ENCODE data around the gene GMIP. TPM values are rescaled to one million over a fixed set of nuclear protein-coding genes. Genes with fewer than 3 reads are reported as not detected.

The GMIP gene
- total and polyA plus RNA-seq, 2 of the 13 experiments (the other 11 are each of a cell fraction or from before 2014, with no cell fraction given): 1.5 to 1.8 TPM

- TF ChIP-seq, protein P1, sequence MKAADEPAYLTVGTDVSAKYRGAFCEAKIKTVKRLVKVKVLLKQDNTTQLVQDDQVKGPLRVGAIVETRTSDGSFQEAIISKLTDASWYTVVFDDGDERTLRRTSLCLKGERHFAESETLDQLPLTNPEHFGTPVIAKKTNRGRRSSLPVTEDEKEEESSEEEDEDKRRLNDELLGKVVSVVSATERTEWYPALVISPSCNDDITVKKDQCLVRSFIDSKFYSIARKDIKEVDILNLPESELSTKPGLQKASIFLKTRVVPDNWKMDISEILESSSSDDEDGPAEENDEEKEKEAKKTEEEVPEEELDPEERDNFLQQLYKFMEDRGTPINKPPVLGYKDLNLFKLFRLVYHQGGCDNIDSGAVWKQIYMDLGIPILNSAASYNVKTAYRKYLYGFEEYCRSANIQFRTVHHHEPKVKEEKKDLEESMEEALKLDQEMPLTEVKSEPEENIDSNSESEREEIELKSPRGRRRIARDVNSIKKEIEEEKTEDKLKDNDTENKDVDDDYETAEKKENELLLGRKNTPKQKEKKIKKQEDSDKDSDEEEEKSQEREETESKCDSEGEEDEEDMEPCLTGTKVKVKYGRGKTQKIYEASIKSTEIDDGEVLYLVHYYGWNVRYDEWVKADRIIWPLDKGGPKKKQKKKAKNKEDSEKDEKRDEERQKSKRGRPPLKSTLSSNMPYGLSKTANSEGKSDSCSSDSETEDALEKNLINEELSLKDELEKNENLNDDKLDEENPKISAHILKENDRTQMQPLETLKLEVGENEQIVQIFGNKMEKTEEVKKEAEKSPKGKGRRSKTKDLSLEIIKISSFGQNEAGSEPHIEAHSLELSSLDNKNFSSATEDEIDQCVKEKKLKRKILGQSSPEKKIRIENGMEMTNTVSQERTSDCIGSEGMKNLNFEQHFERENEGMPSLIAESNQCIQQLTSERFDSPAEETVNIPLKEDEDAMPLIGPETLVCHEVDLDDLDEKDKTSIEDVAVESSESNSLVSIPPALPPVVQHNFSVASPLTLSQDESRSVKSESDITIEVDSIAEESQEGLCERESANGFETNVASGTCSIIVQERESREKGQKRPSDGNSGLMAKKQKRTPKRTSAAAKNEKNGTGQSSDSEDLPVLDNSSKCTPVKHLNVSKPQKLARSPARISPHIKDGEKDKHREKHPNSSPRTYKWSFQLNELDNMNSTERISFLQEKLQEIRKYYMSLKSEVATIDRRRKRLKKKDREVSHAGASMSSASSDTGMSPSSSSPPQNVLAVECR (CRISPR knock-in tag; IDR thresholded peaks at IDR 0.05; ENCODE audit: borderline replicate concordance): peak; percentile 78; the same call in 1 of the 2 replicates
- TF ChIP-seq ZNF549 (CRISPR knock-in tag; IDR thresholded peaks at IDR 0.05) (no peak), ZSCAN20 (CRISPR knock-in tag; IDR thresholded peaks at IDR 0.05; ENCODE audit: borderline replicate concordance) (no peak), ZNF761 (CRISPR knock-in tag; conservative IDR thresholded peaks at IDR 0.05) (no peak), KAT2B (IDR thresholded peaks at IDR 0.05; ENCODE audit: borderline replicate concordance, low read depth, low read length) (no peak), SATB2 (CRISPR knock-in tag; IDR thresholded peaks at IDR 0.05) (peak; percentile 55; the same call in 1 of the 2 replicates), HNRNPL (IDR thresholded peaks at IDR 0.05; ENCODE audit: low read depth, low read length) (peak; percentile 60; the same call in 1 of the 2 replicates), ZNF333 (CRISPR knock-in tag; IDR thresholded peaks at IDR 0.05; ENCODE audit: borderline replicate concordance) (no peak), ZBTB20 (CRISPR knock-in tag; IDR thresholded peaks at IDR 0.05; ENCODE audit: borderline replicate concordance, low read depth) (no peak), MXD3 (CRISPR knock-in tag; IDR thresholded peaks at IDR 0.05) (peak; percentile 77), ELF1 (CRISPR knock-in tag; IDR thresholded peaks at IDR 0.05) (peak; percentile 97), ZNF558 (CRISPR knock-in tag; IDR thresholded peaks at IDR 0.05; ENCODE audit: borderline replicate concordance) (no peak; the same call in 1 of the 2 replicates), PHF5A (CRISPR knock-in tag; IDR thresholded peaks at IDR 0.05; ENCODE audit: low read depth, unreplicated experiment) (no peak), JUND (CRISPR knock-in tag; IDR thresholded peaks at IDR 0.05) (no peak), FOSL1 (CRISPR knock-in tag; IDR thresholded peaks at IDR 0.05; ENCODE audit: borderline replicate concordance) (no peak), ZNF879 (CRISPR knock-in tag; IDR thresholded peaks at IDR 0.05) (no peak), NR3C1 (CRISPR knock-in tag; IDR thresholded peaks at IDR 0.05) (no peak), ZFP82 (CRISPR knock-in tag; IDR thresholded peaks at IDR 0.05; ENCODE audit: borderline replicate concordance) (no peak), ZNF777 (CRISPR knock-in tag; IDR thresholded peaks at IDR 0.05) (peak; percentile 49)
- TF ChIP-seq, protein P2, sequence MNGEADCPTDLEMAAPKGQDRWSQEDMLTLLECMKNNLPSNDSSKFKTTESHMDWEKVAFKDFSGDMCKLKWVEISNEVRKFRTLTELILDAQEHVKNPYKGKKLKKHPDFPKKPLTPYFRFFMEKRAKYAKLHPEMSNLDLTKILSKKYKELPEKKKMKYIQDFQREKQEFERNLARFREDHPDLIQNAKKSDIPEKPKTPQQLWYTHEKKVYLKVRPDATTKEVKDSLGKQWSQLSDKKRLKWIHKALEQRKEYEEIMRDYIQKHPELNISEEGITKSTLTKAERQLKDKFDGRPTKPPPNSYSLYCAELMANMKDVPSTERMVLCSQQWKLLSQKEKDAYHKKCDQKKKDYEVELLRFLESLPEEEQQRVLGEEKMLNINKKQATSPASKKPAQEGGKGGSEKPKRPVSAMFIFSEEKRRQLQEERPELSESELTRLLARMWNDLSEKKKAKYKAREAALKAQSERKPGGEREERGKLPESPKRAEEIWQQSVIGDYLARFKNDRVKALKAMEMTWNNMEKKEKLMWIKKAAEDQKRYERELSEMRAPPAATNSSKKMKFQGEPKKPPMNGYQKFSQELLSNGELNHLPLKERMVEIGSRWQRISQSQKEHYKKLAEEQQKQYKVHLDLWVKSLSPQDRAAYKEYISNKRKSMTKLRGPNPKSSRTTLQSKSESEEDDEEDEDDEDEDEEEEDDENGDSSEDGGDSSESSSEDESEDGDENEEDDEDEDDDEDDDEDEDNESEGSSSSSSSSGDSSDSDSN (CRISPR knock-in tag; IDR thresholded peaks at IDR 0.05): peak; percentile 71
- TF ChIP-seq, protein P3, sequence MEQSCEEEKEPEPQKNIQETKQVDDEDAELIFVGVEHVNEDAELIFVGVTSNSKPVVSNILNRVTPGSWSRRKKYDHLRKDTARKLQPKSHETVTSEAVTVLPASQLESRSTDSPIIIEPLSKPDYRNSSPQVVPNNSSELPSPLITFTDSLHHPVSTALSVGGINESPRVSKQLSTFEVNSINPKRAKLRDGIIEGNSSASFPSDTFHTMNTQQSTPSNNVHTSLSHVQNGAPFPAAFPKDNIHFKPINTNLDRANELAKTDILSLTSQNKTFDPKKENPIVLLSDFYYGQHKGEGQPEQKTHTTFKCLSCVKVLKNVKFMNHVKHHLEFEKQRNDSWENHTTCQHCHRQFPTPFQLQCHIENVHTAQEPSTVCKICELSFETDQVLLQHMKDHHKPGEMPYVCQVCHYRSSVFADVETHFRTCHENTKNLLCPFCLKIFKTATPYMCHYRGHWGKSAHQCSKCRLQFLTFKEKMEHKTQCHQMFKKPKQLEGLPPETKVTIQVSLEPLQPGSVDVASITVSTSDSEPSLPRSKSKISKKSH (CRISPR knock-in tag; IDR thresholded peaks at IDR 0.05; ENCODE audit: borderline replicate concordance): peak; percentile 36; the same call in 1 of the 2 replicates
These were observed 20.0 kb upstream of the GMIP start, which contains the start of gene ATP13A1 (continued) for GRCh38 chr19:19663256-19664120.

All from HepG2 (cell line).